Bone marrow (tissue), 2 donors: ENCODE measurements around the gene KEAP1.
"Not testable (repeated sequence)": the region's sequence is repeated elsewhere in the genome, so short reads cannot be mapped to it uniquely, and the experiment has no call there.

Experiments
- DNase-seq, 2 donors: peaks; one replicate each; lab custom pipeline; 2025; lab: John Stamatoyannopoulos, UW

The KEAP1 gene

GRCh38 chr19:10503002-10503789 lies at the start of gene KEAP1:
TSS of gene KEAP1 (minus strand) at chr19:10503356. CDS start at chr19:10500033, 3,323 bp downstream.
- peak; percentile 13 to 25 for DNase-seq

DNA sequence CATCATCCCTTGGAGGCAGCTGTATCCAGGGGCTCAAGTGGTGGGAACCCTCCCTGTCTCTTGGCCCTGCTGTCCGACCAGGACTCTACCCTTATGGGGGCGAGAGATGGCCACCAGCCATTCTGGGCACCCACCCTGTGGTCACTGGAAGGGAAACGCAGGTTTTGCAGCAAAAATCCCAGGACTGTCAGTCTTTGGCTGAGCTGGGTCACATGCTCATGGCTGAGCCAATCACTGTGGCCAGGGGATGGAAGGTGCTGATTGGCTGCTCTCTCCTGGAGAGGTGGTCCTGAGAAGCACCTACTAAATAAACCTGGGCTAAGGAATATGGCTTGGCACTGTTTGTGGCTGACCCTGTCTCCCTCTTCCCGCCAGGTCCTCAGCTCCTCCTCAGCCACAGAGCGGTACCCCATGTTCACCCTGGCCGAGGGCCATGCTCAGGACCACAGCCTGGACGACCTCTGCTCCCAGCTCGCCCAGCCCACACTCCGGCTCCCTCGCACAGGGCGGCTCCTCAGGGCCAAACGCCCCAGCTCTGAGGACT lies 49.4 kb upstream of the KEAP1 start:
- DNase-seq, result no peak

DNA sequence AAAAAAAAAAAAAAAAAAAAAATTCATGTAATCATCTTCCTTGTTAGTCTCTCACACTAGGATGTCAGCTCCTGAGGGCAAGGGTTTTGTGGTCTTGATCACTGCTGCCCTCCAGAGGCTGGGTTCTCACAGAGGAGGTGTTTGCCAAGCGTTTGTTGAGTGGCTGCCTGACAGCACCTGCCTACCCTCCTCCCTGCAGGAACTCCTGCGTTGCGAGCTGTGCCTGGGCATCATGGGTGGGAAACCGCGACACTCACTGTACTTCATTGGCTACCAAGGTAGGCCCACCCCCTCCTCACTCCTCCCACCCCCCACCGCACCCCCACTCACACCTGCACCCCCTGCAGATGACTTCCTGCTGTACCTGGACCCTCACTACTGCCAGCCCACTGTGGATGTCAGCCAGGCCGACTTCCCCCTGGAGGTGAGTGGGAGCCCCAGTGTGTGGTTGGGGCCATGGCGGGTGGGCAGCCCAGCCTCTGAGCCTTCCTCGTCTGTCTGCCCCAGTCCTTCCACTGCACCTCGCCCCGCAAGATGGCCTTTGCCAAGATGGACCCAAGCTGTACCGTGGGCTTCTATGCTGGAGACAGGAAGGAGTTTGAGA lies 48.6 kb upstream of the KEAP1 start:
- no peak for DNase-seq

DNA sequence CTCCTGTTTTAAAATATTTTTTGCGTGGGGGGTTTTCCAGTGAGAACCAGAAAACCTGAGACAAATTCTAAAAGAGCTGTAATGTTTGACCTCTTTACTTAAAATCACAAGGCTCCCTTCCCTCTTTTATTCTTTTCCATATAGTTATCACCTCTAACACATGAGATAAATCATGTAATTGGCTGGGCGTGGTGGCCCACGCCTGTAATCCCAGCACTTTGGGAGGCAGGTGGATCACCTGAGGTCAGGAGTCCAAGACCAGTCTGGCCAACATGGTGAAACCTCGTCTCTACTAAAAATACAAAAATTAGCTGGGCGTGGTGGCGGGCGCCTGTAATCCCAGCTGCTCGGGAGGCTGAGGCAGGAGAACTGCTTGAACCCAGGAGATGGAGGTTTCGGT lies 47.9 kb upstream of the KEAP1 start:
- DNase-seq, result not testable (repeated sequence)

DNA sequence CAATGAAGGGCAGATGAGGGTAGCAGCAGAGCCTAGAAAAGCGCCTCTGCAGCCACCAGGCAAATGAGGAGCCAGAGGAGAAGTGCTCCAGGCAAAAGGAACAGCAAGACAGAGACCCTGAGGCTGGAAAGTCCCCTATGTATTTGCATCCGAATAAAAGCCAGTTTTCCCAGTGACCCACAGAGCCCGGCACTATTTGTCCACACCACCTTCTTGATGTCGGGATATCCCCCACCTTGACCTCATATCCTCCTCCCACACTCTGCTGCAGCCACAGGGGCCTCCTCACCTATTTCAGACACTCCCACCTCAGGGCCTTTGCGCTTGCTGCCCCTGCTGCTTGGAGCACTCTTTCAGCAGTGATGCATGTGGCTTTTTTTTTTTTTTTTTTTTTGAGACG lies 47.2 kb upstream of the KEAP1 start:
- DNase-seq, result no peak

- DNase-seq, result no peak
Measured at GRCh38 chr19:10549733-10550132, 46.6 kb upstream of the KEAP1 start.

GRCh38 chr19:10548746-10549276 lies 45.7 kb upstream of the KEAP1 start:
- DNase-seq, result no peak

DNA sequence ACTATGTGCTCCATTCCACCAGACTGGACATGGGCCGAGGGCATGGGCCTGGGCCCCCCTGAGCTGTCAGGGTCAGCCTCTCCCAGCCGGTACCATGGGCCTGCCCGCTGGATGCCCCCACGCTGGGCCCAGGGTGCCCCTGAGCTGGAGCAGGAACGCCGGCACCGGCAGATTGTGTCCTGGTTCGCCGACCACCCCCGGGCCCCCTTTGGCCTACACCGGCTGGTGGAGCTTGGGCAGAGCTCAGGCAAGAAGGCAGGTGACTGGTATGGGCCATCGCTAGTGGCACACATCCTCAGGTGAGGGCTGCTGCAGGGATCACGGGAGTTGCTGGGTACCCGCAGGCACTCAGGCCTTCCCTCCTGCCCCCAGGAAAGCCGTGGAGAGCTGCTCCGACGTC lies 43.7 kb upstream of the KEAP1 start:
- no peak for DNase-seq

GRCh38 chr19:10544753-10545251 lies 41.6 kb upstream of the KEAP1 start:
- DNase-seq, result no peak

DNA sequence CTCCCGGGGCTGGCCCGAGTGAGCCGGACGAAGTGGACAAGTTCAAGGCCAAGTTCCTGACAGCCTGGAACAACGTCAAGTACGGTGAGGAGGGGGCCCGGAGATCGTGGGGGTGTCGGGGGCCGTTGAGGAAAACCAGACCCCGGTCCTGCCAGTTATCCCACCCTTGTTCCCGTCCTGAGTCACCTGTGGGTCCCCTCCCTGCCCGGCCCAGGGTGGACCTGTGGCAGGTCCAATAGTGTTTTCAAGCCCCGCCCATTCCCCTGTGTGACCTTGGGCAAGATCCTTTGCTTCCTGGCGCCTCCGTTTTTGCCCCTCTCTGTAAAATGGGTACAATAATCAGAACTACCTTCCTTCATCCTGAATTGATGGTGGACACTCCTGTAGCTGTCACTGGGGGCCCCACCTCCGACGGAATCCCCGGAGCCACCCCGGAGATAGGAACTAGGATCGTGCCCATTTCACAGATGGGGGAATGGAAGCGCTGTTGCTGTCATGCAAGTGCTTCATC lies 41.1 kb upstream of the KEAP1 start:
- DNase-seq, result peak in 1 of 2 donors; percentile 48

GRCh38 chr19:10543420-10544241 lies 40.5 kb upstream of the KEAP1 start, which contains the start of gene ATG4D:
TSS of gene ATG4D (plus strand) at chr19:10543904. CDS start at chr19:10544091, 187 bp downstream.
- peak; percentile 32 to 74 for DNase-seq

DNA sequence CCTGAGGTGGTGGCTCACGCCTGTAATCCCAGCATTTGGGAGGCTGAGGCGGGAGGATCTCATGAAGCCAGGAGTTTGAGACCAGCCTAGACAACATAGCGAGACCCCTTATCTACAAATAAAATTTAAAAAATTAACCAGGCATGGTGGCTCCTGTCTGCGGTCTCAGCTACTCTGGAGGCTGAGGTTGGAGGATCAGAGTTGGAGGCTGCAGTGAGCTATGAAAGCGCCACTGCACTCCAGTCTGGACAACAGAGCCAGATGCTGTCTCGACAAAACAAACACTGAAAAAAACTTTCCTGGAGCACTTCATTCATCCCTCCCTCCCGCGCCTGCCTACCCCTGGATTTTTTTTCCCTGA lies 39.9 kb upstream of the KEAP1 start:
- DNase-seq, result no peak

DNA sequence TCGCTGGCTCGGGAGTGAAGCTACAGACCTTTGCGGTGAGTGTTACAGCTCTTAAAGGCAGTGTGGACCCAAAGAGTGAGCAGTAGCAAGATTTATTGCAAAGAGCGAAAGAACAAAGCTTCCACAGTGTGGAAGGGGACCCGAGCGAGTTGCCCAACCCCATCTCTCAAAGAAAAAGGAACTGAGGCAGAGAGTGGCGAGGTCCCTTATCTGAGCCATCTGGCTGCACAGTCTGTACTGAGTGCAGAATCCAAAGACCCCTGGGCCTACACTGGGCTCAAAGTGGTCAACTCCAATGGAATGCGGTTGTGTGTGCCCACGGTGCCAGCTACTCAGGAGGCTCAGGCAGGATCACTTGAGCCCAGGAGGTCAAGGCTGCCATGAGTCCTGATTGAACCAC lies 35.9 kb upstream of the KEAP1 start:
- DNase-seq, result not testable (repeated sequence)

DNA sequence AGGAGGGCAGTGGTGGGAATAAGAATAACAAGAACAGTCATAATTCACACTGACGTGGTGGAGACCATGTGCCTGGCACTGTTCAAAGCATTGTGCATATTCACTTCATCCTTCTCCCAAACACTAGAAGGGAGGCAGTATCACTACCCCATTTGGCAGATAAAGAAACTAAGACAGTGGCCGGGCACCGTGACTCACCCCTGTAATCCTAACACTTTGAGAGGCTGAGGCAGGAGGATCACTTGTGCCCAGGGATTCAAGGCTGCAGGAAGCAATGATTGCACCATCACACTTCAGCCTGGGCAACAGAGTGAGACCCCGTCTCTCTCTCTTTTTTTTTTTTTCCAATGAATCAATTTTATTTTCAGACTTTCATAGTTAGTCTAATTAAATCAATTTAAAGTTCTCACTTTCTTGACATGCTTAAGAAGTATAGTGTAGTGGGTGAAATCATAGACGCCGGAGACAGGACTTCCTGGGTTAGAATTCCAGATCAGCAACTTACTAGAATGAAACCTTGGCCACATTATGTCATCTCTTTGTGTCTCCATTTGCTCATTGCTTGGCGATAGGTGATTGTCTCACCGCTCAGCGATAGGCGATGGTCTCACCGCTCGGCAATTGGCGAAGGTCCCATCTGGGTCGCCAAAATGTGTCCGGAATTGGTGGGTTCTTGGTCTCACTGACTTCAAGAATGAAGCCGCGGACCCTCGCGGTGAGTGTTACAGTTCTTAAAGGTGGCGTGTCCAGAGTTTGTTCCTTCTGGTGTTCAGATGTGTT lies 35.2 kb upstream of the KEAP1 start:
- no peak for DNase-seq

DNA sequence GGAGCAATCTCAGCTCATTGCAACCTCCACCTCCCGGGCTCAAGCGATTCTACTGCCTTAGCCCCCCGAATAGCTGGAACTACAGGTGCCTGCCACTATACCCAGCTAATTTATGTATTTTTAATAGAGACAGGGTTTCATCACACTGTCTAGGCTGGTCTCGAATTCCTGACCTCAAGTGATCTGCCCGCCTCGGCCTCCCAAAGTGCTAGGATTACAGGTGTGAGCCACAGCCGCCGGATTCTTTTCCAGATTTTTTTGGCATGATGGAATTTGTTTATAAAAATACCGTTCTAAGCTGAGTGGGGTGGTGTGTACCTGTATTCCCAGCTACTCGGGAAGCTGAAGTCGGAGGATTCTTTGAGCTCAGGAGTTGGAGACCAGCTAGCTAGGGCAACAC lies 34.5 kb upstream of the KEAP1 start:
- no peak for DNase-seq

GRCh38 chr19:10535613-10536012 lies 32.5 kb upstream of the KEAP1 start:
- no peak for DNase-seq

DNA sequence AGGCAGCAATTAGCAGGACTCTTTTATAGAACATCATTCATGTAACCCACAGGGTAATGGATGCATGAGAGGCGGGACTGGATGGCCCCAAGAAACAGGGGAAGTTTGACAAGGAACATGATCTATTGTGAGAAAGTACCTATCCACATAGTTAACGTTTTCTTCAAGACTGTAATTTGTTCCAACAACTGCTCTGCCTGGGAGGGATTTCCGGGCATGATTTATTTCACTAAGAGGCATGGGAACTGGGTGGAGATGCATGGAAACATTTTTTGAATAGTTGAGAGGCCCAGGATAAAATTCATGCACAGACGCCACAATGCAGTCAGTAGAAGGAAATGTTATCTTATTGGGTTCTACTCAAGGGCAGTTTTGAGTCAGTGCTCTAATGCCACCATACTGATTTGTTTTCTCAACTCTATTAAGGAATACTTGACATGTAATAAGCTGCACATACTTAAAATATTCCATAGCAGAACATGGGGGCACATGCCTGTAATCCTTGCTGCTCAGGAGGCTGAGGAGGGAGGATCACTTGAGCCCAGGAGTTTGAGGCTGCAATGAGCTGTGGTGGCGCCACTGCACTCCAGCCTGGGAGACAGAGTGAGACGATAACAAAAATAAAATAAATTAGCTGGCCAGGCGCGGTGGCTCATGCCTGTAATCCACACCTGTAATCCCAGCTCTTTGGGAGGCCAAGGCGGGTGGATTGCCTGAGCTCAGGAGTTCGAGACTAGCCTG lies 30.7 kb upstream of the KEAP1 start:
- DNase-seq, result no peak

DNA sequence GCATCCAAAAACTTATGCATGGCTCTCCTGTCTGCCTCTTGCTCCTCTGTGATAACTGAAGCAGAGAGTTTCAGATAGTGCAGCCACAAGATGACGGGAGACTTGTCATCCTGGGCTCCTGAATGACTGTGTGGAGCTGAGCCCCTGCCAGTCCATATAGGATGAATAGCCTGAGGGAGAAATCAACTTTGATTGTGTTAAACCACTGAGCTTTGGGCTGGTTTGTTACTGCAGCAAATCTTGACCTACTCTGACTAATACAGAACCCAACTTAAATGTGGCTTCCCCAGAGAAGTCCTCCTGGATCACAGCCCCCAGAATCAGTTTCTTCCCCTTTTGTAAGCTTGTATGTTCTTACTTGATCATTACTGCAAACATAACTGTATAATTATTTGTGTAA lies 29.3 kb upstream of the KEAP1 start:
- no peak for DNase-seq

DNA sequence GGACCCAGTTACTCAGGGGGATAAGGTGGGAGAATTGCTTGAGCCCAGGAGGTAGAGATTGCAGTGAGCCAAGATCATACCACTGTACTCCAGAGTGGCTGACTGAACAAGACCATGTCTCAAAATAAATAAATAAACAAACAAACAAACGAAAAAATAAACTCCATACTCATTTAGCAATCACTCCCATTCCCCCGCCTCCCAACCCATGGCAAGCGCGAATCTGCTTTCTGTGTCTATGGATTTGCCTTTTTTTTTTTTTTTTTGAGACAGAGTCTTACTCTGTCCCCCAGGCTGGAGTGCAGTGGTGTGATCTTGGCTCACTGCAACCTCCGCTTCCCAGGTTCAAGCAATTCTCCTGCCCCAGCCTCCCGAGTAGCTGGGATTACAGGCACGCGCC lies 23.7 kb upstream of the KEAP1 start:
- not testable (repeated sequence) for DNase-seq

GRCh38 chr19:10525636-10526035 lies 22.5 kb upstream of the KEAP1 start:
- DNase-seq, result no peak
